ENCODE measurements around the gene MCF2L2. TPM values are rescaled to one million over a fixed set of nuclear protein-coding genes. Genes with fewer than 3 reads are reported as not detected.

Gene MCF2L2
- total and polyA plus RNA-seq, 2 of the 13 experiments (the other 11 are each of a cell fraction or from before 2014, with no cell fraction given) = not detected

DNA sequence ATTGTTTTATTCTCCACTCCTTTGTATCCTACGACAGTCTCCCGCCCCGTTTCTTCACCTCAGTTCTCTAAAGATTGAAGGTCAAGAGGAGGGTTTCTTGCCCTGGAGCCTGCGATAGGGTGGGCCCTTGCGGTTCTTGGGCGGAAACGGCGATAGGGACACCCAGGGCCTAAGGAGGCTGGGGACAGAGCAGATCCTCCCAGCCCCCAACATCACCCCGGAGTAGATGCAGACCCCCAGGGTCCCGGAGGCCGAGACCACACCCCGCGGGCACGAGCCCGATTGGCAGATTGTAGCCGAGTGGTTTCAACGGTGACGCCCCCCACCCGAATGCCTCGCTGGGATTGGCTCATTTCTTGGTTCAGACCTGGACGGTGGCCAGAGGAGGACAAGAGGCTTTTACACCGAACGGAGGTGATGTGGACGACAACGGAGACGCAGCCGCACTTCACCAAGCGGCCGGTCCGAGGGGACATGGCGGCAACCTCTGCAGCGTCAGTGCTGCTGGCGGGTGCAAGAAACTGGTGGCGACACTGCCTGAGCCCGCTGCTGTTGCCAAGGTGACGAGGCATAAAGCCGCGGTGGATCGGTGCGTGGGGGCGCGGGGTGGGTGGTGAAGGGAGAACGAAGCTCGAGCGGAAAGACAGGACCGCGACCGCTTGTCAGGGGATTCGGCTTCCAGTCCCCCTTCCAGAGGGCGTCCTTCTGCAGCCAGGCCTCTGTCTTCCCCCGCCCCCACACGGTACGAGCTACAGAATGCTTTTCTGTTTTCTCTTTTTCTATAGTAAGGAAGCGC is 19.0 kb upstream of the MCF2L2 start (continued):
- TF ChIP-seq, protein P1, sequence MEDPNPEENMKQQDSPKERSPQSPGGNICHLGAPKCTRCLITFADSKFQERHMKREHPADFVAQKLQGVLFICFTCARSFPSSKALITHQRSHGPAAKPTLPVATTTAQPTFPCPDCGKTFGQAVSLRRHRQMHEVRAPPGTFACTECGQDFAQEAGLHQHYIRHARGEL (CRISPR knock-in tag; IDR thresholded peaks at IDR 0.05) = 0 out of 2 replicates have a peak, but pooled peaks have one; percentile 38
- TF ChIP-seq HDAC6 (IDR thresholded peaks at IDR 0.05; ENCODE audit: low read depth, low read length) = no peak
- TF ChIP-seq YY1 (IDR thresholded peaks at IDR 0.05; ENCODE audit: insufficient read depth, insufficient replicate concordance, low read depth, low read length) = peak; percentile 91
- TF ChIP-seq XBP1 (CRISPR knock-in tag; IDR thresholded peaks at IDR 0.05) = no peak
- peak; percentile 95 for TF ChIP-seq SP4 (CRISPR knock-in tag; IDR thresholded peaks at IDR 0.05)
- no peak for TF ChIP-seq STAG1 (CRISPR knock-in tag; IDR thresholded peaks at IDR 0.05)
- TF ChIP-seq, protein P2, sequence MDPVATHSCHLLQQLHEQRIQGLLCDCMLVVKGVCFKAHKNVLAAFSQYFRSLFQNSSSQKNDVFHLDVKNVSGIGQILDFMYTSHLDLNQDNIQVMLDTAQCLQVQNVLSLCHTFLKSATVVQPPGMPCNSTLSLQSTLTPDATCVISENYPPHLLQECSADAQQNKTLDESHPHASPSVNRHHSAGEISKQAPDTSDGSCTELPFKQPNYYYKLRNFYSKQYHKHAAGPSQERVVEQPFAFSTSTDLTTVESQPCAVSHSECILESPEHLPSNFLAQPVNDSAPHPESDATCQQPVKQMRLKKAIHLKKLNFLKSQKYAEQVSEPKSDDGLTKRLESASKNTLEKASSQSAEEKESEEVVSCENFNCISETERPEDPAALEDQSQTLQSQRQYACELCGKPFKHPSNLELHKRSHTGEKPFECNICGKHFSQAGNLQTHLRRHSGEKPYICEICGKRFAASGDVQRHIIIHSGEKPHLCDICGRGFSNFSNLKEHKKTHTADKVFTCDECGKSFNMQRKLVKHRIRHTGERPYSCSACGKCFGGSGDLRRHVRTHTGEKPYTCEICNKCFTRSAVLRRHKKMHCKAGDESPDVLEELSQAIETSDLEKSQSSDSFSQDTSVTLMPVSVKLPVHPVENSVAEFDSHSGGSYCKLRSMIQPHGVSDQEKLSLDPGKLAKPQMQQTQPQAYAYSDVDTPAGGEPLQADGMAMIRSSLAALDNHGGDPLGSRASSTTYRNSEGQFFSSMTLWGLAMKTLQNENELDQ (CRISPR knock-in tag; IDR thresholded peaks at IDR 0.05; ENCODE audit: borderline replicate concordance) = no peak
- TF ChIP-seq, protein P3, sequence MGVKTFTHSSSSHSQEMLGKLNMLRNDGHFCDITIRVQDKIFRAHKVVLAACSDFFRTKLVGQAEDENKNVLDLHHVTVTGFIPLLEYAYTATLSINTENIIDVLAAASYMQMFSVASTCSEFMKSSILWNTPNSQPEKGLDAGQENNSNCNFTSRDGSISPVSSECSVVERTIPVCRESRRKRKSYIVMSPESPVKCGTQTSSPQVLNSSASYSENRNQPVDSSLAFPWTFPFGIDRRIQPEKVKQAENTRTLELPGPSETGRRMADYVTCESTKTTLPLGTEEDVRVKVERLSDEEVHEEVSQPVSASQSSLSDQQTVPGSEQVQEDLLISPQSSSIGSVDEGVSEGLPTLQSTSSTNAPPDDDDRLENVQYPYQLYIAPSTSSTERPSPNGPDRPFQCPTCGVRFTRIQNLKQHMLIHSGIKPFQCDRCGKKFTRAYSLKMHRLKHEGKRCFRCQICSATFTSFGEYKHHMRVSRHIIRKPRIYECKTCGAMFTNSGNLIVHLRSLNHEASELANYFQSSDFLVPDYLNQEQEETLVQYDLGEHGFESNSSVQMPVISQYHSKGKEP (CRISPR knock-in tag; IDR thresholded peaks at IDR 0.05) = peak; percentile 60; the same call in 1 of the 2 replicates
- no peak for TF ChIP-seq PLRG1 (conservative IDR thresholded peaks at IDR 0.05)
- TF ChIP-seq, protein P4, sequence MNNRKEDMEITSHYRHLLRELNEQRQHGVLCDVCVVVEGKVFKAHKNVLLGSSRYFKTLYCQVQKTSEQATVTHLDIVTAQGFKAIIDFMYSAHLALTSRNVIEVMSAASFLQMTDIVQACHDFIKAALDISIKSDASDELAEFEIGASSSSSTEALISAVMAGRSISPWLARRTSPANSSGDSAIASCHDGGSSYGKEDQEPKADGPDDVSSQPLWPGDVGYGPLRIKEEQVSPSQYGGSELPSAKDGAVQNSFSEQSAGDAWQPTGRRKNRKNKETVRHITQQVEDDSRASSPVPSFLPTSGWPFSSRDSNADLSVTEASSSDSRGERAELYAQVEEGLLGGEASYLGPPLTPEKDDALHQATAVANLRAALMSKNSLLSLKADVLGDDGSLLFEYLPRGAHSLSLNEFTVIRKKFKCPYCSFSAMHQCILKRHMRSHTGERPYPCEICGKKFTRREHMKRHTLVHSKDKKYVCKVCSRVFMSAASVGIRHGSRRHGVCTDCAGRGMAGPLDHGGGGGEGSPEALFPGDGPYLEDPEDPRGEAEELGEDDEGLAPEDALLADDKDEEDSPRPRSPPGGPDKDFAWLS (CRISPR knock-in tag; IDR thresholded peaks at IDR 0.05; ENCODE audit: borderline replicate concordance) = no peak
- TF ChIP-seq, protein P5, sequence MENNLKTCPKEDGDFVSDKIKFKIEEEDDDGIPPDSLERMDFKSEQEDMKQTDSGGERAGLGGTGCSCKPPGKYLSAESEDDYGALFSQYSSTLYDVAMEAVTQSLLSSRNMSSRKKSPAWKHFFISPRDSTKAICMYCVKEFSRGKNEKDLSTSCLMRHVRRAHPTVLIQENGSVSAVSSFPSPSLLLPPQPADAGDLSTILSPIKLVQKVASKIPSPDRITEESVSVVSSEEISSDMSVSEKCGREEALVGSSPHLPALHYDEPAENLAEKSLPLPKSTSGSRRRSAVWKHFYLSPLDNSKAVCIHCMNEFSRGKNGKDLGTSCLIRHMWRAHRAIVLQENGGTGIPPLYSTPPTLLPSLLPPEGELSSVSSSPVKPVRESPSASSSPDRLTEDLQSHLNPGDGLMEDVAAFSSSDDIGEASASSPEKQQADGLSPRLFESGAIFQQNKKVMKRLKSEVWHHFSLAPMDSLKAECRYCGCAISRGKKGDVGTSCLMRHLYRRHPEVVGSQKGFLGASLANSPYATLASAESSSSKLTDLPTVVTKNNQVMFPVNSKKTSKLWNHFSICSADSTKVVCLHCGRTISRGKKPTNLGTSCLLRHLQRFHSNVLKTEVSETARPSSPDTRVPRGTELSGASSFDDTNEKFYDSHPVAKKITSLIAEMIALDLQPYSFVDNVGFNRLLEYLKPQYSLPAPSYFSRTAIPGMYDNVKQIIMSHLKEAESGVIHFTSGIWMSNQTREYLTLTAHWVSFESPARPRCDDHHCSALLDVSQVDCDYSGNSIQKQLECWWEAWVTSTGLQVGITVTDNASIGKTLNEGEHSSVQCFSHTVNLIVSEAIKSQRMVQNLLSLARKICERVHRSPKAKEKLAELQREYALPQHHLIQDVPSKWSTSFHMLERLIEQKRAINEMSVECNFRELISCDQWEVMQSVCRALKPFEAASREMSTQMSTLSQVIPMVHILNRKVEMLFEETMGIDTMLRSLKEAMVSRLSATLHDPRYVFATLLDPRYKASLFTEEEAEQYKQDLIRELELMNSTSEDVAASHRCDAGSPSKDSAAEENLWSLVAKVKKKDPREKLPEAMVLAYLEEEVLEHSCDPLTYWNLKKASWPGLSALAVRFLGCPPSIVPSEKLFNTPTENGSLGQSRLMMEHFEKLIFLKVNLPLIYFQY (CRISPR knock-in tag; IDR thresholded peaks at IDR 0.05; ENCODE audit: borderline replicate concordance) = peak; percentile 62; the same call in 1 of the 2 replicates
- TF ChIP-seq ZFP90 (CRISPR knock-in tag; IDR thresholded peaks at IDR 0.05; ENCODE audit: borderline replicate concordance) = no peak; the same call in 1 of the 2 replicates
- TF ChIP-seq SP1 (IDR thresholded peaks at IDR 0.05) = no peak
- peak; percentile 80 for TF ChIP-seq SP1 (CRISPR knock-in tag; IDR thresholded peaks at IDR 0.05)
- TF ChIP-seq MAZ (IDR thresholded peaks at IDR 0.05; ENCODE audit: borderline replicate concordance, low read depth, low read length) = no peak
- peak; percentile 85 for TF ChIP-seq MAZ (CRISPR knock-in tag; IDR thresholded peaks at IDR 0.05; ENCODE audit: low read depth)
- TF ChIP-seq KLF11 (CRISPR knock-in tag; IDR thresholded peaks at IDR 0.05) = peak; percentile 61; the same call in 1 of the 2 replicates

All from HepG2 (cell line).